GM18870 (cell line): Measurements from ENCODE around the gene GATAD2A.
"Not testable (repeated sequence)": the region's sequence is repeated elsewhere in the genome, so short reads cannot be mapped to it uniquely, and the experiment has no call there.

Experiments
- ATAC-seq: cut with Tn5 transposase; IDR thresholded peaks from one replicate; pipeline ENCODE4 v1.9.1; 2021; ENCODE audit warnings: moderate library complexity; ENCODE audit not compliant: unreplicated experiment

GATAD2A gene

DNA sequence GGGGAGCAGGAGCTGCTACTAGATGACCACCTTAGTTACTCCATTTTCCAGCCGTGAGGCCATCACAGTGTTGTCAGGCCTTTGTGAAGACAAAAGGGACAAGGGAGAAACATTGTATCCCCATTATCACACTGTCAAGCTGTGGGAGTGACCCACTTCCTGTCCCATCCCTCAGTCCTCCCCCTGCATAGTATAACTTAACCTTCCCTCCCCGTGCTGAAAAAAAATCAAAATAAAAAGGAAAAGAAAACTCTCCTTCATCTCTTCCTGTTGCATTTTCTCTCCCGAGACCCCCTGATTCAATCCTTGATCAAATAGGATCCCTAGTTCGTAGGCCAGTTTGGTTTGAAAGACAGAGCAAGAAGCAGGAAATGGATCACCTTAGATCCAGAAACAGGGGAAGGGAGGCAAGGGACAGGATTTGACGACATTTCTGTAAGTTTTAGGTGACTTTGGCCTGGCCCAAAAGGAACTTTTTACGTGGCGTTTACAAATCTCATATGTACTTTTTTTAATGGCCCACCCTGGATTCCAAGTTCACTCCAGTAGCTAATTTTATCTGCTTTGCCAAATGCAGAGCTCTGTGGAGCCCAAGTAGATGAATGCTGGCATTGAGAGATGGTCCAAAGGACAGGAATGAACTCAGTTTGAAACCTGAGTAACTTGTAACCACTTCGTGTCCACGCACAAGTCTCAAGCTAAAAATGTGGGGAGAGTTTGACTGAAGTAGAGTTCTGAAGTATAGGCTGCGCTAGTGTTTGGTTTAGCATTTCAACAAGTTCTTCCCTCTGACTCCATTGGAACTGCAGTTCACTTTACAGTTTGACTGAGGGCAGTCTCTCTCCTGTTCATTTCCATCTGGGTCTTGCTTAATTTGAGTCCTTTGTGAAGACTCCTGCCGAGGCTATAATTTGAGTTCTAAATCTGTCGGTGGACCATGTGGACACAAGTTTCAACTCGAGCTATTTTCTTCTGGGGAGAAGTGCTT, 16.6 kb upstream of the GATAD2A start:
- ATAC-seq: no peak

DNA sequence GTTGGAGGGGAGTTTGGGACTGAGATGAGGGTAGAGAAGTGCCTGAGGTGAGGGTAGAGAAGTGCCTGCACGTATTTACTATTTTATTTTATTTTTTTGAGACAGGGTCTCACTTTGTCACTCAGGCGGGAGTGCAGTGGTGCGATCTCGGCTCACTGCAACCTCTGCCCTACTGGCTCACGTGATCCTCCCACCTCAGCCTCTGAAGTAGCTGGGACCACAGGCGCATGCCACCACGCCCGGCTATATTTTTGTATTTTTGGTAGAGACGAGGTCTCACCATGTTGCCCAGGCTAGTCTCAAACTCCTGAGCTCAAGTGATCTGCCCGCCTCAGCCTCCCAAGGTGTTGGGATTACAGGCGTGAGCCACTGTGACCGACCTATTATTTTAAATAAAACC, 15.8 kb upstream of the GATAD2A start:
- not testable (repeated sequence) for ATAC-seq

DNA sequence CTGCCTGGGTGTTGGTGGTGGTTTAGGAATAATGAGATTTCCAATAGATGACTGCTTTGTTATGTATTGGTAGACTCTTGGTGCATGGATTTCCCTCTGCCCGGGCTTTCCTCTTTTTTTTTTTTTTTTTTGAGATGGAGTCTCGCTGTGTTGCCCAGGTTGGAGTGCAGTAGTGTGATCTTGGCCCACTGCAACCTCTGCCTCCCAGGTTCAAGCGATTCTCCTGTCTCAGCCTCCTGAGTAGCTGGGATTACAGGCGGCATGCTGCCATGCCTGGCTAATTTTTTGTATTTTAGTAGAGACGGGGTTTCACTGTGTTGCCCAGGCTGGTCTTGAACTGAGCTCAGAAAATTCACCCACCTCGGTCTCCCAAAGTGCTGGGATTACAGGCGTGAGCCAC, 11.1 kb upstream of the GATAD2A start:
- ATAC-seq: not testable (repeated sequence)

DNA sequence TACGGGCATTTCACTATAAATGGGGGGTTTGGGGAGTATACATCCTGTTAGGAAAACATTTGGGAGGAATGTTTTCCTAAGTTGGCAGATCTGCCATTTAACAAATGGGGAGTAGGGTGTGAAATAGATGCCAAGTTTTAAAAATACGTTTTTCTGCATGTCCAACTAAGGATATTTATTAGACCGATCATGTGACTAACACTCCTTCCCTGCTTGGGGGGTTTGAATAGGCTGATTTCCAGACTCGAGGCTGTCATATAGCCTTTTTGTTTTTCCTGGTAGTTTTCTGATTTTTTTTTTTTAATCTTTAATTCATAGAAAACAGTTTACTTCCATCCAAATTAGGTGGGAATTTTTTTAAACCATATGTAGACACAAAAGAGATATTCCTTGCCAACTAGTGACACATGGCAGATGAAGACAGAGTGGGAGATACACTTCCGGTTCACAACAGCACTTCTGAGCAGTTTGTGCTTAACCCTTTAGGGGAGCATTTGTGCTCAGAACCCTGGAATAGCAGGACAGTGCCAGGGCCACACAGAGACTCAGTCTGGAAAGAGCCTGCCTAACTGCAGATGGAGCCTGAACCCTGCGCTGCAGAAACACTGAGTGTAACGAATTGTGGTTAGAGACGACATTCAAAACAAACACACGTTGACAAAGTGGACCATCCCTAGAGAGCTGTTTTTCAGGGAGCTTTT, 5.6 kb upstream of the GATAD2A start:
- no peak for ATAC-seq

DNA sequence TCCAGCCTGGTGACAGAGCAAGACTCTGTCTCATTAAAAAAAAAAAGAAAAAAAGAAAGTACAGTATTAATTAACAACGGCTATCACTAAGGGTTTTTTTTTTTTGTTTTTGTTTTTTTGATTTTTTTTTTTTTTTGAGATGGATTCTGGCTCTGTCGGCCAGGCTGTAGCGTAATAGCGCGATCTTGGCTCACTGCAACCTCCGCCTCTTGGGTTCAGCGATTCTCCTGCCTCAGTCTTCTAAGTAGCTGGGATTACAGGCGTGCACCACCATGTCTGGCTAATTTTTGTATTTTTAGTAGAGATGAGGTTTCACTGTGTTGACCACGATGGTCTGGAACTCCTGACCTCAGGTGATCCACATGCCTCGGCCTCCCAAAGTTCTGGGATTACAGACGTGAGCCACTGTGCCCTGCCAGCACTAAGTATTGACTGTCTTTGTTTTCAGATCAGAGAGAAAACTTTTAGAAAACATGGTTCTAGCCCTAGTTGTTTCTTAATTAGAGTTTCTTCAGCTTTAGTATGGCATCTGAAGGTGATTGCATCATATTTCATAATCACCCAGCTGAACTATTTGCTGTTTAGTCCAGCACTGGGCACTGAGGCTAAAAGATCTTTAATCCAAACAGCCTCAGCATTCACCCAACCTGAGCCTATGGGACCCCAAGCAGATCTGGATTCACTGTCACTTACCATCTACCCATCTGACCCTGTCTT, 2.7 kb upstream of the GATAD2A start:
- ATAC-seq: no peak

DNA sequence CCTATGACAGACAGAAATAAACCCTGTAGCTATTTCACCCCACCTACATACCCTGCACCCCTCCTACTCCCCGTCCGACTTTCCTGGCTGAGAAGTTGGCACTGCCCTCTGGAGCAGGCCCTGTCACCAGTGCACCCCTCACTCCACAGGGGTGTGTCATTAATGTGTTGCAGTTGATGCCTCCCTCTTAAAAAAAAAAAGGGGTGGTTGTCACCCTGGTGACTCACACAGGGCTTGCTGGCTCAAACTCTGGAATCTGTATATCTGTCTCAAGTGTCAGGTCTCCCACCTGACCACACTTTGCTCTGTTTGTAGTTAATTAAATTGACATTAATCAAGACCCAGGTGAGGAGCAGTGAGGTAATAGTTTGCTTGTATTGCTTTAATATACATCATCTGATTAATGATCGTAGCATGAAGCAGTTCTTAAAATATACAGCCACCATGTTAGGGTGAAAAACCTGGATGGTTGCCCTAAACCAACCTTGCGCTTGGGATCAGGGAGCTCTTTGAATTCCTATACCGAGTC, 2.0 kb upstream of the GATAD2A start:
- no peak for ATAC-seq

DNA sequence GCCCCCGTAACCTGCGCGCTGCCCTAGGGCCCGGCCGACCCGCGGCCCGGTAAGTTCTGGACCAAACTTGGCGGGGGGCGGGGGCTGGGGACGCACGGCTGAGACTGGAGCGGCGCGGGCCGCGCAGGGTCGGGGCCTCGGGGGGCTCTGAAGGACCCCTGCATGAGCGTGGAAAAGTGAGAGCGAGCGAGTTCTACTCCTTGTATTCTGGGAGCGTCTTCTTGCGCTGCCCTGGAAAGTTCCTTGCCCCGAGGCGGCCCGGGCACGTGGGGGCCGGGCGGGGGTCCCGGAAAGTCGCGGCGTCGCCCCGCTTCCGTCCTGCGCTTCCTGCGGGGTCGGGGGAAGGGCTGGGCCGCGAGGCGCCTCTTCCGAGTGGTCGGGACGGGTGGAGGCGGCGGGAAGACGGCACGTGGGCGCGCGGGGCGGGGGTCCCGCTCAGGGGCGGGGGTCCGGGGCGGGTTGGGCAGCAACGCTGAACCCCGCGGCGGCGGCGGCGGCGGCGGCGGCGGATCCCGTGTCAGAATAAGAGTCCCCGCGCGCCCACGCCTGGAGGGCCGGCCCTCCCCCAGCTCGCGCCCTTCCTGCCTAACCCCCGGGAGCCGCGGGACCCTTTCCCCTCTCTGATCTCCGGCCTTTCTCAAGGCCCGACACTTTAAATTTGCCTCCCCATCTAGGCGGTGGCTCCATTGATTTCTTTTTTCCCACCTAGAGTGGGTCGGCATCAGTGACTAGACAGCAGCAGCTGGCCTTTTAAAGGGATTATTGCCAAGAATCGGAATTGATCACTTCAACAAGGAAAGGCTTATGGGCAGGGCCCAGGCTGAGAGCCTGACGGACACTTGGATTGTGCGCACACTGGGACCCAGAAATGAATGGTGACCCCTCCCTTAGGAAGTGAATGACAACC, 749 bp downstream of the GATAD2A start:
- ATAC-seq: no peak

DNA sequence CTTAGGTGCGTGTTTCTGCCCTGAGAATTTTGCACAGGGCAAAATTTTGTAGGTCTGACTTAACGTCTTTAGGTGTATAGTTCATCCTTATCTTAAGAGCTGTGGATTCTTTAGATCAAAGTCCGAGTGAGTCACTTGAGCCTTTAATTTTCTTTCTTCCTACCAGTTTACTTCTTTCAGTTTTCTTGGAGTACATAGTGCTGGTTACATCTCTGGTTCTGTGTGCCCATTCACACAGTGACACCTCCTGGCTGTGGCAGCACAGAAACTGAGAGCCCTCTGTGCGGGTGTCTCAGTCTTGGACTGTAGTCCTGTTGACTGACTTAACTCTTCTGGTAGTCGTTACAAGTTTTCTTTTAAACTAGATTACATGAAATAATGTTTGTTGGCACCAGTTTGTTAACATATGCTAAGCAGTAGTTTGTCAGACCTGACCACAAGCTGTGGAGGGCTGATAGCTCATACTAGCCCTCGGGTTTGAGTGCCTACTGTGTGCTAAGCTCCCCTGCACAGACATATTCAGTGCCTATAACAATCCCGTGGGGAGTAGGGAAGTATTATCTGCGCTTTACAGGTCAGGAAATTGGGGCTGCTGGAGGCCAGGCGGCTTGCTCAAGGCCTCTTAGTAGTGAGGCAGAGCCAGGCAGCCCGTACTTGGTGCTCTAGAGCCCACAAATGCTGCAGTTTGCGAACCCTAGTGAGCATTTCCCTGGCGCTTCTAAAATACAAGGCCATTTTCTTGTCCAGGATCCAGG, 1.6 kb downstream of the GATAD2A start:
- no peak for ATAC-seq

DNA sequence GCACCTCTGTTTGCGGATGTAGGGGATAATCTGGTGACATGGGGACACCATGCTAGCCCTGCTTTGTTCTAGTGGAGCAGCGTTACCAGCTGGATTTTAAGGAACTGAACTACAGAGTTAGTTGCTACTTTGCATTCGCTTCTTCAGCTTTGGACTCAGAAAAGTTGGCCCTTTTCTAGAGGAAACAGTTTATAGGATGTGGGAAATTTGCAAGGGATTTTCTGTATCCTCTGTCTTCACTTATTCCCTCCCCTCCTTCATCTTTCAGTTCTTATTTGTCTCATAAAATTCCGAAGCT, 2.1 kb downstream of the GATAD2A start:
- ATAC-seq: no peak

DNA sequence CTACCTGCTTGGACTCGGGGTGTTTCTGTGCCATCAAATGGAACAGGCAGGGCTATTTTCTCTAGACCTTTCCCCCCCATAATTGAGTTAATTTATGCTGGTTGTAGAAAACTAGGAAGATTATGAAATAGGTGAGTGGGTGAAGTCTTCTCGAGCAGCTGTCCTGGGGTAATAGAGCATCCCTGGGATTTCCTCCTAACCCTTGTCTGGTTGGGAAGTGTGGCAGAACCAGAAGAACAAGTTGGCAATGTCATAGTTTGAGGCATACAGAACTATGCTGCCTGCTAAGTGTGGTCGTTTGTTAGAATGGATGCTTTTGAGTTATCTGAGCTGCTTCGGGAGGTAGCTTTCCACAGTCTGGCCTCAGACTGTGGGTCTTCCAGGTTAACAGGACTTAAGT, 3.7 kb downstream of the GATAD2A start:
- ATAC-seq: no peak

DNA sequence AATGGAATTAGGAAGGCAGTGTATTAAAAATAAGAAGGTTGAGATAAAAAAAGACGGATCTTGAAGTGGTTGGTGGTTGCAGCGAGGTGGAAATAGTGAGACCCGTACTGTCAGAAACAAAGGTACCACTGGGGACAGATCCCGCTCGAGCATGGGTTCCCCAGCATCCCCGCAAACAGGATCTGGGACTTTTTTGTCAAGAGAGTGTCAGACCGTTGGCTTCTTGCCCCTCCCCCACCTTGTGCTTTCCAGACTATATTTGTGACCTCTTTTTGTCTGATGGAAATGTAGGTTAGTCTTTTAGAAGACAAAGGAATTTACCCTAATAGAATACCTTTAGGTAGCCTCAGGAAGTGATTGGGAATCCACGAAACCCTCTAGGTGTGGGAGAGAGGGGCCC, 4.2 kb downstream of the GATAD2A start:
- ATAC-seq: no peak

DNA sequence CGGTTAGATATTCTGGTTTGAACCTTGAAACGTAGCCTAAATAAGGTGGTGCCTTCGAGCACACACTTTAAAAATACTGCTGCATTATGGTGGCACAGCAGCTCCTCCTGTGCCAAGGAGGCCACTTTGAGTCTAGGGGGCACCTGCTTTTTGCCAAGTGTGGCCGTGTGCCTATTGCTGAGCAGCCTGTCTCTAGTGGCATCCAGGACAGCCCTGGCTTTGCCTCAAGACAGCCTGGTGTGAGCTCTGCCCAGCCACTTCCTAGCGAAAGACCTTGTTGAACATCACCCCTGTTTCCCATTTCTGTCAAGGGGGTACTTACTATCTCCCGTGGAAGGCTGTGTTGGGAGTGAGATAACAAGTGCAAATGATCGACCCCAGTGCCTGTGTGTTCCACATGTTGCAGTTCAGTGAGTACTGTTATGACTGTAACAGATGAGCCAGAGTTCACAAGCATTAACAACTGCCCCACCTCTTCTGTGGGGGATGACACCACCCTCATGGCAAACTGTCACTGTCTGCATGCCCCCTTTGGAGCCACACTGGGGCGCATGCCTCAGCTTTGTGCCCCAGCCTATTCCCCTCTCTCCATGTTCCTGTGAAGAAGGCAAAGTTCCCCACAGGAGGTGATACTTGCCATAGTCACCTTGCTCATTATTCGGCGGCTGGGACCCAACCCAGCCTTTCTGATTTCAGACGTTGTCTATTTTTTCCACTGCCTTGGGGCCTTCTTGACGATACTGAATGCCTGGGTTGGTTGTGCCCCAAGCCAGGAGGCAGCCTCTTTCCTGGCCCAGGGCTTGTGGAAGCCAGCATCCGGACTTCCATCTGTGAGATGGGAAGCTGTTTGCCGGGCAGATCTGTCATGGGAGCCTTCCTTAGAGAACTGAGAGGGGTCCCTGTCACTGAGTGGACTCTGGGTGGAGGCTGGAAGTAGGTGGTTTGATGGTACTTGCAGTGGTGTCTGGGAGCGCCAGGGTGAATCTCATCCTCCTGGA, 5.4 kb downstream of the GATAD2A start:
- no peak for ATAC-seq

DNA sequence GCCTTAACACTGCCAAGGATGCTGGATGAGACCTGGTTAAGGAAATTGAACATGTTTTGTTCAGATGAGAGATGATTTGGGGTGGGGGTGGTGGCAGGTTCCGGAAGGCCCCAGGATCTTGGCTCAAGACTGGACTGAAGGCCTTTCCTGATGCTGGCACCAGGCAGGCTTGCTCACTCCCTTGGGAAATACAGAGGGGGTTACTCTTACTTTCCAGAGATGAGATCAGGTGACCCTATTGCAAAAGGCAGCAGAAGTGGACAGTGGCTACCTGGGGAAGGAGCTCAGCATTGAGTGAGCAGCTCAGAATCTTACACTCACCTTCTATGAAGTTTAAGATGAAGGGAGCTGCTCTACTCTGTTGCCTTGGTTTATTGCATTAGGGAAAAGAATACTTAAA, 10.8 kb downstream of the GATAD2A start:
- ATAC-seq: no peak

DNA sequence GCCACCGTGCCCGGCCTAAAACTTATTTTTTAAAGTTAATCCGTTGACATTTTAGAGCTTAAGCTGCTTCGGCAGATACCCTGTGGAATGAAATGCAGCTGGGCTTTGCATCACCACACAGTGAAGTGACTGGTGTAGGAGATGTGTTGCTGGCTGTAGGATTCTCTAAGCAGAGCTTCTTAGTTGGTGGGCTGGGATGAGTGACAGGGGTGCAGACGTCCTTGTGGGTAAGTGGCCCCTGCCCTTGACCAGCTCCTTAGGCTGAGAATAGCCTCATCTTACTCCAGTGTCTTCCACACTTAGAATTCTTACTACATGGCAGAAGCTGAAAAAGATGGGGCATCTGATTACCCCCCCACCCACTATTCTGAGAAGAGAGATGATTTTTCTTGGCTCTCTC, 11.6 kb downstream of the GATAD2A start:
- no peak for ATAC-seq

DNA sequence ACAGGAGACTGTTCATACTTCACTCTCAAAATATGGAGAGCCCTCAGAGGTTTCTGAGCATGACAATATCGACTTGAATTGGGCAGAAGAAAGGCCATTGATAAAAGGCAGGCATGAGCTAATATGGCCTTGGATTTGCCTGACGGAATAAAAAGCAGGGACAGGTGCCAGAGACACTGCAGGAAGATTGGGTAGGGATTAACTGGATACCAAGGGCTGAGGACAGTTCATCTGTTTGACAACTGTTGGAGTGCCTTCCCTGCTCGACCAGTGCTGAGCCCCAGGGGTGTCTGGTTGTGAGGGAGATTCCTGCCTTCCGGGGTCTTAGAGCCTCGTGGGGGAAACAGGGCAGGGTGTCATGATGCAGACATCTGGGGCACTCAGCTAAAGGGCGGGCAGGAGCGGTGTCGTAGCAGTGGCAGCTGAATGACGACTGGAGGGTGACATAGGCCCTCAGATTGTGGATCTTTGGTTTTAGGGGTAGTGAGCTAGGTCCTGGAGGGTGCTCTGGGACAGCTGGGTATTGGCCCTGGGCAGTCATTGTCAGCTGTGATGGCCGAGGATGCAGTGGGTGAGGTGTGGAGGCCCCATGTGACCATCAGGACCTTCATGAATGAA, 12.3 kb downstream of the GATAD2A start:
- ATAC-seq: no peak

DNA sequence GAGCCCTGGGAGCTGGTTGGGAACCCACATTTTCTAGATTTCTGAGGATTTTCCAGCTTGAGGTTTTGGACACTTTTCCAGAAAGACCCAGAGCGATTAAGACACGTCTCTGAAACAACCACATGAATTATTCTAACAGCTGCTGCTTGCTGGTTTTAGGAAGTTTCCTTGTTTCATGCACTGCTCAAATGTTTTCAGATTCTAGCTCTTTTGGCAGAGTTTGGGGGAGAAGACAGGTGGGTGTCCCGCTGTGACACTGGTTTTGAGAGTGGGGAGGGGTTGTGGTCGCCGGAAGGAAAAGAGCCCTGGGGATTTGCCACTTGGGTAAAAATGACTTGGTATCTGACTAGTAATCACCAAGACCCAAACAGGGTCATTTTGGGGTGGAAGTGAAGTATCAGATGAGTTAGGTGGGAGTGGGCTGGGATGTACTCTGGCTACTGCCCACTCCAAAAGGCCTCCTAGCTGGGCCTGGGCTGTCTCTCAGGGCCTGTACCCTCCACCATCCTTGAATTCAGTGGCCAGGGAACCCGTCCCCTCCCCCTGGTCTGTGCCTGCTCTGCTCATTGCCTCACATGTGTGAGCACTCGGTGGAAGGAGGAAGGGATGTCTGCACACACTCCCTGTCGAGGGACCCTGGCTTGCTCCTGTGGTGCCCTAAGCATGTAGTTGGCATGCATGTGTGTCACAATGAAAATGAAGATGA, 13.2 kb downstream of the GATAD2A start:
- no peak for ATAC-seq

DNA sequence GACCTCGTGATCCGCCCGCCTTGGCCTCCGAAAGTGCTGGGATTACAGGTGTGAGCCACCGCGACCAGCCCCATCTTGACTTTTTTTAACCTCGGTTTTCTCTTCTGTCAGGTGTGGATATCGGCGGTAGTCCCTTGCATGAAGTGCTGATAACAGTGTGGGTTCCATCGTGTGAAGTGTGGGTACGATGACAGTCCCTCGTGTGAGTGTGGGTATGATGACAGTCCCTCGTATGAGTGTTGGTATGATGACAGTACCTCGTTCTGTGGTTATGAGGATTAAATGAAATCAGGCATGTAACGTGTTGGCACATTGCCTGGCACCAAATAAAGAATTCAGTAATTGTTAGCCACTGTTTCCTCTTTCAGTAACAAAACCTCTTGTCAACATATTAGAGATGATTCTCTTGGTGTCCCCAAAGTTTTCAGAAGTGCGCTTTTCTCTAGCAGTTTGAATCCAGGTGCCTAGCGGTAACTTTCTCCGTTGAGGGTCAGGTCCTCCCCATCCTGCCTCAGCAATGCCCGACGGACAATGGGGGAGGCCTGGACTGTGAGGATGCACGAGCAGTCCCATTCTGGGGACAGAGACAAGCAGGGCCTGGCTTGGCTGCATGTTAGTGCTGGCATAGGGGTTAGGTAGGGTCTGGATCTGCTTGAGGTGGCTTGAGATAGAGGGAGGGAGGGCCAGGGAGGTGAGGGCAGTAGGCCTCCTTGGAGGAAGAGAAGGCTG, 15.3 kb downstream of the GATAD2A start:
- no peak for ATAC-seq
